HG03520 (cell line): Measurements from ENCODE around the gene NRCAM.

Source experiments
- ATAC-seq: cut with Tn5 transposase; IDR thresholded peaks from one replicate; pipeline ENCODE4 v1.9.1; 2021; ENCODE audit warnings: mild to moderate bottlenecking, moderate library complexity; ENCODE audit not compliant: unreplicated experiment

The NRCAM gene

GRCh38 chr7:108314049-108314448 is 142.2 kb downstream of the NRCAM start:
- no peak for ATAC-seq

GRCh38 chr7:108313086-108313485 is 143.2 kb downstream of the NRCAM start:
- ATAC-seq = no peak

- ATAC-seq = peak; percentile 50
Measured at GRCh38 chr7:108311446-108312168, 144.6 kb downstream of the NRCAM start.

- ATAC-seq = no peak
Measured at GRCh38 chr7:108310351-108310750, 145.9 kb downstream of the NRCAM start.

- peak; percentile 63 for ATAC-seq
Measured at GRCh38 chr7:108308903-108309302, 147.3 kb downstream of the NRCAM start.

GRCh38 chr7:108308276-108308675 is 148.0 kb downstream of the NRCAM start:
- ATAC-seq = no peak

- no peak for ATAC-seq
Measured at GRCh38 chr7:108307595-108307994, 148.6 kb downstream of the NRCAM start.

- no peak for ATAC-seq
Measured at GRCh38 chr7:108307194-108307593, 149.0 kb downstream of the NRCAM start.

- ATAC-seq = no peak
Measured at GRCh38 chr7:108303332-108303731, 152.9 kb downstream of the NRCAM start.

GRCh38 chr7:108301387-108301786 is 154.8 kb downstream of the NRCAM start:
- no peak for ATAC-seq

- no peak for ATAC-seq
Measured at GRCh38 chr7:108299251-108299973, 156.8 kb downstream of the NRCAM start.

GRCh38 chr7:108296911-108297310 is 159.3 kb downstream of the NRCAM start:
- ATAC-seq = no peak

- peak; percentile 97 for ATAC-seq
Measured at GRCh38 chr7:108294595-108294994, 161.6 kb downstream of the NRCAM start.

GRCh38 chr7:108293149-108293612 is 163.1 kb downstream of the NRCAM start:
- ATAC-seq = no peak

GRCh38 chr7:108292541-108292940 is 163.7 kb downstream of the NRCAM start:
- no peak for ATAC-seq

- ATAC-seq = no peak
Measured at GRCh38 chr7:108291791-108292440, 164.3 kb downstream of the NRCAM start.

- ATAC-seq = no peak
Measured at GRCh38 chr7:108291152-108291508, 165.1 kb downstream of the NRCAM start.

- no peak for ATAC-seq
Measured at GRCh38 chr7:108290459-108291151, 165.6 kb downstream of the NRCAM start.

GRCh38 chr7:108289852-108290251 is 166.4 kb downstream of the NRCAM start:
- ATAC-seq = no peak

GRCh38 chr7:108287857-108288256 is 168.4 kb downstream of the NRCAM start:
- ATAC-seq = no peak

- no peak for ATAC-seq
Measured at GRCh38 chr7:108286290-108286904, 169.8 kb downstream of the NRCAM start.
